Caco-2 (cell line): Measurements from ENCODE around the gene DIP2B. TPM values are rescaled to one million over a fixed set of nuclear protein-coding genes. Genes with fewer than 3 reads are reported as not detected.

Experiments
- BruUV-seq: library from RNA; stranded (reverse); fragments of 400-500 nt; replicated peaks from 2 replicates; lab custom pipeline; 2021; lab: Mats Ljungman, UMichigan
- CTCF ChIA-PET: fragments of 300-600 bp; sonication (Branson Sonifier 250); formaldehyde crosslinking; loops from one replicate; lab custom pipeline; 2022; ENCODE audit warnings: antibody characterized with exemption; lab: Charles Lee
- POLR2A ChIA-PET: fragments of 300-600 bp; sonication (Branson Sonifier 250); formaldehyde crosslinking; loops from one replicate; lab custom pipeline; 2022; ENCODE audit warnings: antibody characterized with exemption; lab: Charles Lee
- DNase-seq, 2 experiments: peaks; one replicate each; pipeline versions ENCODE4 v3.0.0 to v3.0.0-alpha.2; 2020 to 2022
- H3K27me3 ChIP-seq: replicated peaks from 2 replicates; pipeline ENCODE4 v1.6.0; 2011; ENCODE audit warnings: low read length; ENCODE audit not compliant: control insufficient read depth, insufficient read depth
- H3K36me3 ChIP-seq: 2 replicates; pipeline ENCODE4 v1.5.1; 2011; ENCODE audit warnings: low read length; ENCODE audit not compliant: control insufficient read depth, insufficient read depth
- H3K4me1 ChIP-seq: fragments of 250-450 bp; sonication (Bioruptor Pico); 2 replicates; pipeline ENCODE4 v1.5.1; 2020; ENCODE audit warnings: mild to moderate bottlenecking
- H3K4me3 ChIP-seq: 2 replicates; pipeline ENCODE4 v1.5.1; 2011; ENCODE audit warnings: low read depth, mild to moderate bottlenecking, control low read depth, low read length
- H3K9me3 ChIP-seq: fragments of 250-450 bp; sonication (Bioruptor Pico); 2 replicates; pipeline ENCODE4 v1.5.1; 2020; ENCODE audit warnings: mild to moderate bottlenecking, moderate library complexity
- H3K27ac Mint-ChIP-seq: one replicate; pipeline ENCODE4 v1.8.0; 2022; ENCODE audit warnings: mixed read lengths; ENCODE audit not compliant: unreplicated experiment
- H3K27me3 Mint-ChIP-seq: one replicate; pipeline ENCODE4 v1.8.0; 2022; ENCODE audit warnings: mixed read lengths; ENCODE audit not compliant: insufficient read depth, unreplicated experiment
- H3K36me3 Mint-ChIP-seq: one replicate; pipeline ENCODE4 v1.8.0; 2022; ENCODE audit warnings: mild to moderate bottlenecking, mixed read lengths; ENCODE audit not compliant: insufficient read depth, unreplicated experiment
- H3K4me1 Mint-ChIP-seq: one replicate; pipeline ENCODE4 v1.8.0; 2022; ENCODE audit warnings: low read depth, mixed read lengths; ENCODE audit not compliant: unreplicated experiment
- H3K4me3 Mint-ChIP-seq: one replicate; pipeline ENCODE4 v1.8.0; 2022; ENCODE audit warnings: mild to moderate bottlenecking, moderate library complexity, mixed read lengths; ENCODE audit not compliant: unreplicated experiment
- H3K9me3 Mint-ChIP-seq: one replicate; pipeline ENCODE4 v1.8.0; 2022; ENCODE audit warnings: mixed read lengths; ENCODE audit not compliant: unreplicated experiment
- intact Hi-C: fragments of 100-400 bp; cut with micrococcal nuclease; formaldehyde crosslinking; loops from one replicate; pipeline ENCODE4 v1.10.0; 2022; ENCODE audit not compliant: unreplicated experiment
- total RNA-seq: library from RNA; stranded (reverse); gene quantifications from 2 replicates; pipeline ENCODE4 v1.2.3, GENCODE V29; 2022
- TF ChIP-seq, protein P1 (sequence below), 2 experiments: fragments of 200-600 bp in 1 of 2; IDR thresholded peaks; 1 replicate in 1 of 2; 2 replicates in 1 of 2; pipeline versions ENCODE4 v1.5.1 to v1.8.0; 2011 to 2022; ENCODE audit warnings: antibody characterized with exemption in 1 of 2, control low read depth in 1 of 2, inconsistent platforms in 1 of 2, low read depth in 1 of 2, low read length in 1 of 2, mild to moderate bottlenecking in 1 of 2, moderate library complexity in 1 of 2; ENCODE audit not compliant: insufficient read depth in 1 of 2, severe bottlenecking in 1 of 2, unreplicated experiment in 1 of 2

The DIP2B gene
- total RNA-seq, 1 experiment from 2014 or later, result 32.7 TPM

DNA sequence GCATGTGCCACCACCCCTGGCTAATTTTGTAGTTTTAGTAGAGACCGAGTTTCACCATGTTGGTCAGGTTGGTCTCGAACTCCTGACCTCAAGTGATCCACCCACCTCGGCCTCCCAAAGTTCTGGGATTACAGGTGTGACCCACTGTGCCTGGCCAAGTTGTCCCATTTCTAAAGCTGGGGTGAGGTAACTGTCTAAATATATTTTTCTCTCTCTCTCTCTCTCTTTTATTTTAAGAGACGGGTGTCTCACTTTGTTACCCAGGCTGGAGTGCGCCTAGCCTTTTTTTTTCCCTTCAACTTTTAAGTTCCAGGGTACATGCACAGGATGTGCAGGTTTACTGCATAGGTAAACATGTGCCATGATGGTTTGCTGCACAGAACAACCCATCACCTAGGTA, 267.7 kb downstream of the DIP2B start:
- ChIA-PET CTCF (interaction anchor here (0.6 kb wide), 1 partner anchor 53 kb away, joined by 7 read pairs; no protein-coding TSS in a partner anchor), POLR2A (no interaction called here)
- peaks cover 6% of the 10 kb centered on the region for H3K4me1 Mint-ChIP-seq
- Histone ChIP-seq H3K9me3 (no peaks in the 10 kb centered on the region), H3K27me3 (no peaks in the 10 kb centered on the region), H3K36me3 (no peaks in the 10 kb centered on the region; the same call in 1 of the 2 replicates), H3K4me3 (no peak overlapping the region), H3K4me1 (peaks cover 12% of the 10 kb centered on the region)
- H3K27ac Mint-ChIP-seq, result no peak overlapping the region
- intact Hi-C loops, result no loop called here
- DNase-seq, result no peak
- H3K4me3 Mint-ChIP-seq, result no peak overlapping the region
- H3K36me3 Mint-ChIP-seq, result peaks cover 41% of the 10 kb centered on the region
- TF ChIP-seq, protein P1, sequence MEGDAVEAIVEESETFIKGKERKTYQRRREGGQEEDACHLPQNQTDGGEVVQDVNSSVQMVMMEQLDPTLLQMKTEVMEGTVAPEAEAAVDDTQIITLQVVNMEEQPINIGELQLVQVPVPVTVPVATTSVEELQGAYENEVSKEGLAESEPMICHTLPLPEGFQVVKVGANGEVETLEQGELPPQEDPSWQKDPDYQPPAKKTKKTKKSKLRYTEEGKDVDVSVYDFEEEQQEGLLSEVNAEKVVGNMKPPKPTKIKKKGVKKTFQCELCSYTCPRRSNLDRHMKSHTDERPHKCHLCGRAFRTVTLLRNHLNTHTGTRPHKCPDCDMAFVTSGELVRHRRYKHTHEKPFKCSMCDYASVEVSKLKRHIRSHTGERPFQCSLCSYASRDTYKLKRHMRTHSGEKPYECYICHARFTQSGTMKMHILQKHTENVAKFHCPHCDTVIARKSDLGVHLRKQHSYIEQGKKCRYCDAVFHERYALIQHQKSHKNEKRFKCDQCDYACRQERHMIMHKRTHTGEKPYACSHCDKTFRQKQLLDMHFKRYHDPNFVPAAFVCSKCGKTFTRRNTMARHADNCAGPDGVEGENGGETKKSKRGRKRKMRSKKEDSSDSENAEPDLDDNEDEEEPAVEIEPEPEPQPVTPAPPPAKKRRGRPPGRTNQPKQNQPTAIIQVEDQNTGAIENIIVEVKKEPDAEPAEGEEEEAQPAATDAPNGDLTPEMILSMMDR (IDR thresholded peaks at IDR 0.05; ENCODE audit: insufficient read depth in 1 of 2, low read depth in 1 of 2, low read length in 1 of 2, severe bottlenecking in 1 of 2, unreplicated experiment in 1 of 2), result no peak
- H3K9me3 Mint-ChIP-seq, result peaks cover 10% of the 10 kb centered on the region
- no TSS peak for BruUV-seq
- no peaks in the 10 kb centered on the region for H3K27me3 Mint-ChIP-seq

DNA sequence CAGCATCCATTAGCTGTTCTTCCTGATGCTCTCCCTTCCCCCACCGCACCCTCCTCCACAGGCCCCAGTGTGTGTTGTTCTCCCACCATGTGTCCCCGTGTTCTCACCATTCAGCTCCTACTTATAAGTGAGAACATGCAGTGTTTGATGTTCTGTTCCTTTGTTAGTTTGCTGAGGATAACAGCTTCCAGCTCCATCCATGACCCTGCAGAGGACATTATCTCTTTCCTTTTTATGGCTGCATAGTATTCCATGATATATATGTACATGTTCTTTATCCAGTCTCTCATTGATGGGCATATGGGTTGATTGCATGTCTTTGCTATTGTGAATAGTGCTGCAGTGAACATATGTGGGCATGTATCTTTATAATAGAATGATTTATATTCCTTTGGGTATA, 268.1 kb downstream of the DIP2B start:
- no peaks in the 10 kb centered on the region; the same call in 1 of the 2 replicates for H3K36me3 ChIP-seq
- POLR2A ChIA-PET, result no interaction called here
- no peak for DNase-seq
- CTCF ChIA-PET, result interaction anchor here (0.6 kb wide), 1 partner anchor 53 kb away, joined by 7 read pairs; no protein-coding TSS in a partner anchor
- no peak overlapping the region for H3K4me3 ChIP-seq
- no peaks in the 10 kb centered on the region for H3K27me3 Mint-ChIP-seq
- no peak overlapping the region for H3K4me3 Mint-ChIP-seq
- TF ChIP-seq, protein P1 (IDR thresholded peaks at IDR 0.05; ENCODE audit: insufficient read depth in 1 of 2, low read depth in 1 of 2, low read length in 1 of 2, severe bottlenecking in 1 of 2, unreplicated experiment in 1 of 2), result no peak
- peaks cover 6% of the 10 kb centered on the region for H3K4me1 Mint-ChIP-seq
- H3K27ac Mint-ChIP-seq, result no peak overlapping the region
- no peaks in the 10 kb centered on the region for H3K27me3 ChIP-seq
- H3K4me1 ChIP-seq, result peaks cover 12% of the 10 kb centered on the region
- peaks cover 41% of the 10 kb centered on the region for H3K36me3 Mint-ChIP-seq
- BruUV-seq, result no TSS peak
- H3K9me3 ChIP-seq, result no peaks in the 10 kb centered on the region
- intact Hi-C loops, result no loop called here
- peaks cover 10% of the 10 kb centered on the region for H3K9me3 Mint-ChIP-seq

DNA sequence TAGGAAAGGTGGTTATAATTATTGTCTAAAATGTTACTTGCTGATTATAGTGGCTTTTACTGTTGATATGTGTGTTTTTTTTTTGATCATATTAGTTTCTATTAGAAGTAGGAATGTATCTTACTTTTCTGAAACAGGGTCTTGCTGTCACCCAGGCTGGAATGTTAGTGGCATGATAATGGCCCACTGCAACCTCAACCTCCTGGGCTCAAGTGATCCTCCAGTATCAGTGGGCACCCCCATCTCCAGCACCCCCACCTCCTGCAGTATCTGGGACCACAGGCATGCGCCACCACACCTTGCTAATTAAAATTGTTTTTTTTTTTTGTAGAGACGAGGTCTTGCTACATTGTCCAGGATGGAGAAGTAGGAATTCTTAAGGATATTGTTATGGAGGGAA, 270.5 kb downstream of the DIP2B start:
- Histone ChIP-seq H3K4me1 (0 out of 2 replicates have a peak, but pooled peaks cover 3% of the 10 kb centered on the region), H3K4me3 (no peak overlapping the region), H3K27me3 (no peaks in the 10 kb centered on the region), H3K36me3 (no peaks in the 10 kb centered on the region; the same call in 1 of the 2 replicates), H3K9me3 (no peaks in the 10 kb centered on the region)
- intact Hi-C loops, result no loop called here
- Mint-ChIP-seq H3K36me3 (peaks cover 36% of the 10 kb centered on the region), H3K4me3 (no peak overlapping the region), H3K27me3 (no peaks in the 10 kb centered on the region), H3K9me3 (peaks cover 10% of the 10 kb centered on the region), H3K27ac (no peak overlapping the region), H3K4me1 (peaks cover 12% of the 10 kb centered on the region)
- CTCF ChIA-PET, result no interaction called here
- TF ChIP-seq, protein P1 (IDR thresholded peaks at IDR 0.05; ENCODE audit: insufficient read depth in 1 of 2, low read depth in 1 of 2, low read length in 1 of 2, severe bottlenecking in 1 of 2, unreplicated experiment in 1 of 2), result no peak
- DNase-seq, result no peak
- POLR2A ChIA-PET, result interaction anchor here (0.7 kb wide), 1 partner anchor 246 kb away, joined by 4 read pairs; no protein-coding TSS in a partner anchor
- no TSS peak for BruUV-seq
